ENCODE data around the gene NAP1L5.

NAP1L5 gene

GRCh38 chr4:88743696-88744095, 46.1 kb upstream of the NAP1L5 start:
- H3F3A ChIP-seq (ENCODE audit: insufficient read depth) = no peaks in the 10 kb centered on the region
- H4K20me1 ChIP-seq (ENCODE audit: low read depth, low read length) = no peaks in the 10 kb centered on the region
- no peaks in the 10 kb centered on the region for H3K9me3 ChIP-seq (ENCODE audit: insufficient read depth, low read length)
- no peak overlapping the region for H3K9ac ChIP-seq (ENCODE audit: low read length)
- H3K79me2 ChIP-seq (ENCODE audit: insufficient read depth, low read length) = no peaks in the 10 kb centered on the region
- no peak overlapping the region for H3K27ac ChIP-seq (ENCODE audit: low read depth, low read length)
- TF ChIP-seq EZH2phosphoT487 (conservative IDR thresholded peaks at IDR 0.05; ENCODE audit: low read length) (no peak), CTCF (IDR thresholded peaks at IDR 0.05; ENCODE audit: insufficient read depth, low read length, poor library complexity, severe bottlenecking) (no peak)
- H3K4me2 ChIP-seq (ENCODE audit: low read depth, low read length, poor library complexity, severe bottlenecking) = no peak overlapping the region
- no peaks in the 10 kb centered on the region for H3K9me2 ChIP-seq (replicated peaks; ENCODE audit: insufficient read depth, low read length)
- no peaks in the 10 kb centered on the region for H3K36me3 ChIP-seq (ENCODE audit: low read length)
- H2AFZ ChIP-seq (ENCODE audit: low read depth, low read length, severe bottlenecking) = no peak overlapping the region
- H3K27me3 ChIP-seq (ENCODE audit: low read length) = no peaks in the 10 kb centered on the region
- no peak overlapping the region for H3K4me3 ChIP-seq (ENCODE audit: insufficient read depth, low read length, poor library complexity, severe bottlenecking)

DNA sequence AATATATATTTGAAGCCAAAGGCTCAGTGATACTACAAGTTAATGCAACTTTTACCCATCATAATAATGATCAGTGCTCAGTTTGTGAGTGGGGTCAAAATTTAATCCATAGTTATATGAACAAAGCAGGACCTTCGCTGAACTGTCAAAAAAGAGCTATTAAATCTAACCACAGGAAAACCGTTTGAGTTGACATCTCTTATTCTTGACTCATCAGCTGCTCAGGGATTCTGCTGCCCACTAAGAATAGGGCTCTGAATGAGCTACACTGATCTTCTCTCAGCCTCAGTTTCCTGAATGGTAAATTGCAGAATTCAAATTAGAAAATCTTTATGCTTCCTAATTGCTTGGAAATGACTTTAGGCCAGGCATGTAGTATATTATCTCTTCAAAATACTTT, 44.9 kb upstream of the NAP1L5 start:
- H3K9me3 ChIP-seq (ENCODE audit: insufficient read depth, low read length) = no peaks in the 10 kb centered on the region
- no peaks in the 10 kb centered on the region for H3K79me2 ChIP-seq (ENCODE audit: insufficient read depth, low read length)
- no peak overlapping the region for H3K4me2 ChIP-seq (ENCODE audit: low read depth, low read length, poor library complexity, severe bottlenecking)
- no peaks in the 10 kb centered on the region for H3K9me2 ChIP-seq (replicated peaks; ENCODE audit: insufficient read depth, low read length)
- H3K27me3 ChIP-seq (ENCODE audit: low read length) = no peaks in the 10 kb centered on the region
- H2AFZ ChIP-seq (ENCODE audit: low read depth, low read length, severe bottlenecking) = no peak overlapping the region
- TF ChIP-seq EZH2phosphoT487 (conservative IDR thresholded peaks at IDR 0.05; ENCODE audit: low read length) (no peak), CTCF (IDR thresholded peaks at IDR 0.05; ENCODE audit: insufficient read depth, low read length, poor library complexity, severe bottlenecking) (no peak)
- no peak overlapping the region for H3K4me3 ChIP-seq (ENCODE audit: insufficient read depth, low read length, poor library complexity, severe bottlenecking)
- no peaks in the 10 kb centered on the region for H3F3A ChIP-seq (ENCODE audit: insufficient read depth)
- no peak overlapping the region for H3K27ac ChIP-seq (ENCODE audit: low read depth, low read length)
- H3K36me3 ChIP-seq (ENCODE audit: low read length) = no peaks in the 10 kb centered on the region
- no peaks in the 10 kb centered on the region for H4K20me1 ChIP-seq (ENCODE audit: low read depth, low read length)
- no peak overlapping the region for H3K9ac ChIP-seq (ENCODE audit: low read length)

- H4K20me1 ChIP-seq (ENCODE audit: low read depth, low read length) = no peaks in the 10 kb centered on the region
- no peaks in the 10 kb centered on the region for H3F3A ChIP-seq (ENCODE audit: insufficient read depth)
- H3K79me2 ChIP-seq (ENCODE audit: insufficient read depth, low read length) = no peaks in the 10 kb centered on the region
- TF ChIP-seq EZH2phosphoT487 (conservative IDR thresholded peaks at IDR 0.05; ENCODE audit: low read length) (no peak), CTCF (IDR thresholded peaks at IDR 0.05; ENCODE audit: insufficient read depth, low read length, poor library complexity, severe bottlenecking) (no peak)
- H3K36me3 ChIP-seq (ENCODE audit: low read length) = no peaks in the 10 kb centered on the region
- H3K9me2 ChIP-seq (replicated peaks; ENCODE audit: insufficient read depth, low read length) = no peaks in the 10 kb centered on the region
- no peak overlapping the region for H3K4me3 ChIP-seq (ENCODE audit: insufficient read depth, low read length, poor library complexity, severe bottlenecking)
- no peak overlapping the region for H2AFZ ChIP-seq (ENCODE audit: low read depth, low read length, severe bottlenecking)
- H3K27ac ChIP-seq (ENCODE audit: low read depth, low read length) = no peak overlapping the region
- H3K9ac ChIP-seq (ENCODE audit: low read length) = no peak overlapping the region
- H3K4me2 ChIP-seq (ENCODE audit: low read depth, low read length, poor library complexity, severe bottlenecking) = no peak overlapping the region
- H3K27me3 ChIP-seq (ENCODE audit: low read length) = no peaks in the 10 kb centered on the region
- H3K9me3 ChIP-seq (ENCODE audit: insufficient read depth, low read length) = no peaks in the 10 kb centered on the region
These were observed 40.6 kb upstream of the NAP1L5 start for GRCh38 chr4:88738180-88738579.
